Brain microvascular endothelial cell (primary cell): ENCODE data around the gene CLDN34.

Source experiments
- DNase-seq: peaks from one replicate; pipeline ENCODE4 v3.0.0-alpha.2; 2020
- H3K27ac ChIP-seq: fragments of 250-450 bp; sonication (Bioruptor Pico); 2 replicates; pipeline ENCODE4 v1.5.1; 2020; ENCODE audit warnings: mild to moderate bottlenecking, moderate library complexity
- H3K27me3 ChIP-seq: fragments of 250-450 bp; sonication (Bioruptor Pico); replicated peaks from 2 replicates; pipeline ENCODE4 v1.5.1; 2020; ENCODE audit warnings: mild to moderate bottlenecking
- H3K36me3 ChIP-seq: fragments of 250-450 bp; sonication (Bioruptor Pico); replicated peaks from 2 replicates; pipeline ENCODE4 v1.5.1; 2020; ENCODE audit warnings: mild to moderate bottlenecking
- H3K4me3 ChIP-seq: 2 replicates; pipeline ENCODE4 v1.5.1; 2011; ENCODE audit warnings: low read depth, mild to moderate bottlenecking, control low read depth, low read length, moderate library complexity
- CTCF ChIP-seq: IDR thresholded peaks from 2 replicates; pipeline ENCODE4 v1.5.1; 2011; ENCODE audit warnings: low read depth, mild to moderate bottlenecking, moderate library complexity, low read length, control low read depth, inconsistent platforms; ENCODE audit errors: missing control alignments
- in situ Hi-C: cut with HindIII; loops from 2 replicates; pipeline ENCODE4 v1.10.0; 2017; ENCODE audit warnings: low sequenced_read_pairs, low pct_ligation_motif_present

Gene CLDN34

DNA sequence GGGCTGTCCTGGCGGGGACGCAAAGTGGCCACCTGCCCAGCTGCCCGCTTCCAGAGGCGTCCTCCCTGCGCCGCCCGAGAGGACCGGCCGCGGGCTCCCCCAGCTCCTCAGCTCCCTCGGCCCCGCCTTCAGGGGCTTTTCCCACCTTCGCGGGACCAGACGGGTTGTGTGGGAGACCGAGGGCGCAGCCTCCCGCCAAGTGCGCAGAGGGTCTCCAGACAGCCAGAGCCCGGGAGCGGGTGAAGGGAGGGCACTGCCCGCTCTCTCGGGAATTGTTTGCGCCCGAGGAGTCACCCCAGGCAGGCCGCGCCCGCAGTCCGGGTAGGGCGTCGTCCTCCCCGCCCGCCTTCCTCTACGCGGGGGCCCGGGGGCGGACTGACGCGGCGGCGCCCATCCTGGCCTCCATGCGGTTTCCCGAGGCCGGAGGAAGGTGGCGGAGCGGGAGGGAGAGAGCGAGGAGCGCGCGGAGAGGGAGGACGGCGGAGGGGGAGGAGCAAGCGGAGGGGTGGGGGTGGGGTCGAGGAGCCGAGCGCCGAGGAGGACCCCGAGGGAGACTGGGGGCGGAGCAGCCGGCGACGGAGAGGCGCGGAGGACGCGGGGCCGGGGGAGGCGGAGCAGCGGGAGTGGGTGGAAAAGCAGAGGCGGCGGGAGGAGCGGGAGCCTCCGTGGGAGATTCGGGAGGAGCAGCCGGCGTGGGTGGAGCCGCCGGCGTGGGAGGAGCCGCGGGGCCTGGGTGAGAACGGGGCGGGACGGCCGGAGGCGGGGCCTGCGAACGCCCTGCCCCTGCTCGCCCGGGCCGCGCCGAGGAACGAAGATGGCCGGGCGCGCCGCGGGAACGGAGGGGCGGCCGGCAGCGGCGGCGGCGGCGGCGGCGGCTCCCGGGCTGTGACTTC lies 47.5 kb downstream of the CLDN34 start:
- Histone ChIP-seq H3K4me3 (peak overlapping the region; percentile 52), H3K36me3 (no peaks in the 10 kb centered on the region), H3K27ac (peak overlapping the region; percentile 78), H3K27me3 (no peaks in the 10 kb centered on the region)
- DNase-seq: peak; percentile 68
- in situ Hi-C loops: no loop called here
- TF ChIP-seq CTCF: no peak

DNA sequence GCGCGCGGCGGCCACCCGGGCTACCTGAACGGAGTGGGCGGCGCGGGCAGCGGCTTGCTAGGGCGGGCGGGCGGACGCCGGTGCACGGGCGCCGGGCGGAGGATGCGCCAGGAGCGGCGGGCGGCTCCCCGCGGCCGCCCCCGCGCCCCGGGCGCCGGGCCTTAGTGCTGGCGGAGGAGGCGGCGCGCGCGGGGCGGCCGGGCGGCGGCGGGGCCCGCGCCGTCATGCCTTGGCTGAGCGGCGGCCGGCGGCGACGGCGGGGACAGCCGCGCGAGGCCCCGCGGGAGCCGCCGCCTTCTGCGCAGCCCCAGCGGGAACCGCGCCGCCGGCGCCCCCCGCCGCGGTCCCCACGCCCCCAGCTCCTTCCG lies 48.2 kb downstream of the CLDN34 start:
- H3K27me3 ChIP-seq: no peaks in the 10 kb centered on the region
- TF ChIP-seq CTCF: no peak
- H3K36me3 ChIP-seq: no peaks in the 10 kb centered on the region
- in situ Hi-C loops: no loop called here
- H3K27ac ChIP-seq: peak overlapping the region; percentile 87
- peak overlapping the region; percentile 63 for H3K4me3 ChIP-seq
- no peak for DNase-seq

DNA sequence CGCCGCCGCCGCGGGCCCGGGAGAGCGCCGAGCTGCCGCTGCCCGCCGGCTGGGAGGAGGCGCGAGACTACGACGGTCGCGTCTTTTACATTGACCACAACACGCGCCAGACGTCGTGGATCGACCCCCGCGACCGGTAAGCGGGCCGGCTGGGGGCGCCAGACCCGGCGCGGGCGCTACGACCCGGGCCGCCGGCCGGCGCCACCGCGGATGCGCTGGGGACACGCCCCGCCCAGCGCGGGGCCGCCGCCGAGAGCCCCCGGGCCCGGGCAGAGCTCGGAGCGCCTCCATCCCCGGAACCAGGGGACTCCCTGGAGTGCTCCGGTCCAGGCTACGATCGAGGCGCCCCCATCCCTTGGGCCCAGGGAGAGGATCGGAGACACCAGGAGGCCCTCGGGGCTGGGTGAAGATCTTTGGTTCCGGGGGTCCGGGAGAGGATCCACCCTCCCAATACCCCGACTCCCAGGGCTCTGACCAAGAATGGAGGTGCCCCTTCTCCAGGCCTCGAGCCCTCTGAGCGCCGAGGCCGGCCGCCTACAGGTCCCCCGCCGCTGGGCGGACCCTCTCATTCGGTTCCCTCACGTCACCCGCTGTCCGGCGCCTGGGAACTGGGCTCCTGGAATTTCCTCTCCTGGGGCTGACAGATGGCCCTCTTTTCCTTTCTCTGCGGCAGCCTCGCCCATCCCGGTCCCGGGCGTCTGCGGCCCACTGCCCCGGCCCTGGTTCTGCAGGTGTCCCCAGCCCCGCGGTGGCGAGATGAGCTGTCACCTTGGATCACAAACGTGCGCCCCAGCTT lies 48.8 kb downstream of the CLDN34 start:
- peak; percentile 7 for TF ChIP-seq CTCF
- H3K4me3 ChIP-seq: peak overlapping the region; percentile 63
- in situ Hi-C loops: no loop called here
- H3K36me3 ChIP-seq: no peaks in the 10 kb centered on the region
- no peaks in the 10 kb centered on the region for H3K27me3 ChIP-seq
- peak overlapping the region; percentile 87 for H3K27ac ChIP-seq
- DNase-seq: no peak

DNA sequence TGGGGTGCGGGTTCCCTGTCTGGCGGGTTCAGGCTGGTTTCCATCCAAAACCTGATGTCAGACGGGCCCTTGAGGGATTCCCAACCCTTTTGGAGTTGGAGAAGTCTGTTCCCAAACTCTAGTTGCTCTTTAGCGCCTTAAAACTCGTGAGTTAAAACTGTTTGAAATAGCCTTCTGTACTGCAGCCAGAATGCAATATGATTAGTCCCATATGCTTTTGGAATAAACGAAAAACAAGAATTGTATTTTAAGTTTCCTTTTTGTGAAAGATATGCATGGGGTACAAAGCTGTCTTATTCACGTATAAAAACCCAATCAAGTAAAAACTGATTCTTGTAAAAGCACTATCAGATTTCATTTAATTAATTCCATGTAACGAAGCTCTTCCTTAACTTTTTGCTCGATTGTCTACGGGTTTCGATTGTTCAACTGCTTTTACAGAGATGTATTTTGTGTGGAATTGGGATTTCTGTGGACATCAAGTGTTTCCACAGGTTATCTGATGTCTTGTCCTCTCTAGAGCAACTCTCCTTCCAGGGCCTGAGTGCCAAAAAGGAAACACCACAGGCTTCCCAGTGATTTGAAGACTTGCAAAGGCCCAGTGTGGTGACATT lies 49.5 kb downstream of the CLDN34 start:
- in situ Hi-C loops: no loop called here
- Histone ChIP-seq H3K27me3 (no peaks in the 10 kb centered on the region), H3K4me3 (peak overlapping the region; percentile 63), H3K27ac (peak overlapping the region; percentile 87), H3K36me3 (no peaks in the 10 kb centered on the region)
- TF ChIP-seq CTCF: no peak
- no peak for DNase-seq

DNA sequence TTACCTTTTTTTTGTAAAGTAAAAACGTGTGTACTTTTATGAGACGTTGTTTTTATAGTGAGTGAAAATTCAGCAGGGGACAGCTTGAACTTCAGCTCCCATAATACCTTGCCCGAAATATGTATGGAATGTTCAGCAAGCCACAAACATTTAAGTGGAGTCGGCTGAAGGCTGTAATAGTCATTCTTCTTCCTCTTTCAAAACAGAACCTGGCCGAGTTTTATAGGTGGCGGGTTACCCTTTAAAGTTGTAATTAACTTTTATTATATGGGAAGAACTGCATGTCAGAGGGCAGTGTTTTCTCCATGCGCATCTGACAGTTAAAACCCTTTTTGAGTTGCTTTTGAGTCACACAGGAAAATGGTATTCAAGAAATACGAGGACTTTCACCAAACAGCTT lies 50.7 kb downstream of the CLDN34 start:
- no peak overlapping the region for H3K4me3 ChIP-seq
- no peaks in the 10 kb centered on the region for H3K36me3 ChIP-seq
- peak overlapping the region; percentile 16 for H3K27ac ChIP-seq
- no peaks in the 10 kb centered on the region for H3K27me3 ChIP-seq
- no peak for TF ChIP-seq CTCF
- in situ Hi-C loops: no loop called here
- peak; percentile 53 for DNase-seq
